Measurements from ENCODE around the gene CNTN1. TPM values are rescaled to one million over a fixed set of nuclear protein-coding genes. Genes with fewer than 3 reads are reported as not detected.

The CNTN1 gene
- total and polyA plus RNA-seq, 2 of the 13 experiments (the other 11 are each of a cell fraction or from before 2014, with no cell fraction given), result 0.01 to 0.07 TPM

DNA sequence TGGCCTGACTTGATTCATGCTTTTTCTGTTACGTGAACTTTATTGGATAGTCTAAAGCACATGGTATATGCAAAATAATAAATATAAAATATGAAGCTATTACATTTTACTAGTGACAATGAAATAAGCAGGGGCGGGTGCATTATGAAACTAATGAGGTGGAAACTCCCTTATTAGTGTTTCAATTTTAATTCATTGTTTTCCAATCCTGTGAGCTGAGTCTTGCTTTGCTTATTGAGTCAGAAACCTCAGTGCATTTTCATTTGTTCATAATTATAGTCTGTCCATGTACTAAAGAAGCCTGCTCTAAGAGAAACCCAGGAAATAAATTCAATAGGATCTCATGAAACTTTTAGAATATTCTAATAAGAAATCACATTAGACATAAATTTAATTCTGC lies 78.5 kb downstream of the CNTN1 start:
- Histone ChIP-seq H3K4me2 (ENCODE audit: low read depth, low read length) (no peak overlapping the region), H4K20me1 (ENCODE audit: insufficient read depth, low read length) (no peaks in the 10 kb centered on the region), H3K79me2 (ENCODE audit: insufficient read depth, low read length) (no peaks in the 10 kb centered on the region), H3K9ac (ENCODE audit: insufficient read depth, low read depth, low read length) (no peak overlapping the region), H3K9me3 (ENCODE audit: low read length) (no peaks in the 10 kb centered on the region), H2AFZ (ENCODE audit: low read length) (no peak overlapping the region), H3K4me1 (ENCODE audit: insufficient read depth, low read length) (no peaks in the 10 kb centered on the region), H3K27me3 (ENCODE audit: control insufficient read depth in 1 of 2, insufficient read depth in 2 of 2, low read length in 2 of 2) (no peaks in the 10 kb centered on the region), H3K4me3 (replicated peaks in 1 of 3; ENCODE audit: insufficient read depth in 1 of 3, low read depth in 2 of 3, low read length in 3 of 3) (no peak overlapping the region), H3K36me3 (replicated peaks in 1 of 2; ENCODE audit: control insufficient read depth in 1 of 2, insufficient read depth in 2 of 2, low read length in 2 of 2) (no peaks in the 10 kb centered on the region), H3K27ac (ENCODE audit: extremely low read length, insufficient read depth, low read length) (no peak overlapping the region)
- CTCF ChIA-PET (ENCODE audit: low intra/inter-chr PET ratio, low total read pairs), result no interaction called here
- POLR2A ChIA-PET, result no interaction called here
- intact Hi-C loops (cut with micrococcal nuclease; ENCODE audit: unreplicated experiment), result no loop called here
- WGBS (ENCODE audit: low lambda C conversion rate), result 3% methylated on average over 2 of the region's 2 CpGs
- TF ChIP-seq ZNF33A (CRISPR knock-in tag; IDR thresholded peaks at IDR 0.05; ENCODE audit: borderline replicate concordance), result no peak
- TF ChIP-seq DNMT1 (CRISPR knock-in tag; IDR thresholded peaks at IDR 0.05), result no peak
- TF ChIP-seq MYNN (CRISPR knock-in tag; IDR thresholded peaks at IDR 0.05; ENCODE audit: low read depth), result no peak
- no peak for TF ChIP-seq ZNF430 (CRISPR knock-in tag; IDR thresholded peaks at IDR 0.05)
- no peak for TF ChIP-seq ZBTB7A (CRISPR knock-in tag; IDR thresholded peaks at IDR 0.05)
- no peak for TF ChIP-seq IKZF1 (IDR thresholded peaks at IDR 0.05)
- no peak for TF ChIP-seq SP140L (CRISPR knock-in tag; IDR thresholded peaks at IDR 0.05; ENCODE audit: borderline replicate concordance)
- TF ChIP-seq CBFB (CRISPR knock-in tag; IDR thresholded peaks at IDR 0.05), result no peak
- no peak for TF ChIP-seq TAF1 (CRISPR knock-in tag; IDR thresholded peaks at IDR 0.05)
- TF ChIP-seq NR2F1 (CRISPR knock-in tag; IDR thresholded peaks at IDR 0.05), result no peak
- TF ChIP-seq FIP1L1 (IDR thresholded peaks at IDR 0.05; ENCODE audit: borderline replicate concordance, insufficient read depth, low read depth, low read length), result no peak
- no peak for TF ChIP-seq ZBTB7B (CRISPR knock-in tag; IDR thresholded peaks at IDR 0.05)
- in situ Hi-C loops (cut with HindIII; ENCODE audit: extremely low pct_ligation_motif_present, low pct_unique_long_range_greater_than_20kb), result no loop called here
- ATAC-seq (no peak), FAIRE-seq (no peak), DNase-seq (ENCODE audit: low spot score) (no peak)
- BruUV-seq (replicated peaks), result no TSS peak

All from HepG2 (cell line).